ENCODE results near the gene DOCK4.

Gene DOCK4

GRCh38 chr7:111954474-111955381 is 251.5 kb downstream of the DOCK4 start:
- H3K9me3 ChIP-seq (ENCODE audit: control insufficient read depth in 1 of 2, low read length in 2 of 2) = no peaks in the 10 kb centered on the region
- no peaks in the 10 kb centered on the region for H3K36me3 ChIP-seq (ENCODE audit: control insufficient read depth in 1 of 2, insufficient read depth in 2 of 2, low read length in 2 of 2)
- H3K4me3 ChIP-seq (ENCODE audit: low read depth in 1 of 2, low read length in 2 of 2) = no peak overlapping the region
- no peaks in the 10 kb centered on the region for H3K27me3 ChIP-seq (ENCODE audit: low read depth, low read length)
- no peak overlapping the region for H3K27ac ChIP-seq (ENCODE audit: low read length)
- H3K4me1 ChIP-seq (ENCODE audit: control insufficient read depth in 1 of 2, insufficient read depth in 2 of 2, low read length in 2 of 2) = peaks cover 0 to 5% of the 10 kb centered on the region in 2 donors

GRCh38 chr7:111954056-111954455 is 252.1 kb downstream of the DOCK4 start:
- H3K27ac ChIP-seq (ENCODE audit: low read length) = no peak overlapping the region
- peaks cover 0 to 5% of the 10 kb centered on the region in 2 donors for H3K4me1 ChIP-seq (ENCODE audit: control insufficient read depth in 1 of 2, insufficient read depth in 2 of 2, low read length in 2 of 2)
- H3K27me3 ChIP-seq (ENCODE audit: low read depth, low read length) = no peaks in the 10 kb centered on the region
- H3K36me3 ChIP-seq (ENCODE audit: control insufficient read depth in 1 of 2, insufficient read depth in 2 of 2, low read length in 2 of 2) = no peaks in the 10 kb centered on the region
- H3K4me3 ChIP-seq (ENCODE audit: low read depth in 1 of 2, low read length in 2 of 2) = no peak overlapping the region
- no peaks in the 10 kb centered on the region for H3K9me3 ChIP-seq (ENCODE audit: control insufficient read depth in 1 of 2, low read length in 2 of 2)

- H3K4me1 ChIP-seq (ENCODE audit: control insufficient read depth in 1 of 2, insufficient read depth in 2 of 2, low read length in 2 of 2) = peaks cover 0 to 5% of the 10 kb centered on the region in 2 donors
- no peak overlapping the region for H3K27ac ChIP-seq (ENCODE audit: low read length)
- no peaks in the 10 kb centered on the region for H3K27me3 ChIP-seq (ENCODE audit: low read depth, low read length)
- H3K9me3 ChIP-seq (ENCODE audit: control insufficient read depth in 1 of 2, low read length in 2 of 2) = no peaks in the 10 kb centered on the region
- H3K36me3 ChIP-seq (ENCODE audit: control insufficient read depth in 1 of 2, insufficient read depth in 2 of 2, low read length in 2 of 2) = no peaks in the 10 kb centered on the region
- no peak overlapping the region for H3K4me3 ChIP-seq (ENCODE audit: low read depth in 1 of 2, low read length in 2 of 2)
Observed at GRCh38 chr7:111953611-111954010, 252.6 kb downstream of the DOCK4 start.

- H3K27me3 ChIP-seq (ENCODE audit: low read depth, low read length) = no peaks in the 10 kb centered on the region
- H3K27ac ChIP-seq (ENCODE audit: low read length) = no peak overlapping the region
- H3K36me3 ChIP-seq (ENCODE audit: control insufficient read depth in 1 of 2, insufficient read depth in 2 of 2, low read length in 2 of 2) = no peaks in the 10 kb centered on the region
- H3K4me3 ChIP-seq (ENCODE audit: low read depth in 1 of 2, low read length in 2 of 2) = no peak overlapping the region
- H3K4me1 ChIP-seq (ENCODE audit: control insufficient read depth in 1 of 2, insufficient read depth in 2 of 2, low read length in 2 of 2) = peaks cover 0 to 5% of the 10 kb centered on the region in 2 donors
- H3K9me3 ChIP-seq (ENCODE audit: control insufficient read depth in 1 of 2, low read length in 2 of 2) = no peaks in the 10 kb centered on the region
Observed at GRCh38 chr7:111952783-111953182, 253.4 kb downstream of the DOCK4 start.

- peaks cover 0 to 5% of the 10 kb centered on the region in 2 donors for H3K4me1 ChIP-seq (ENCODE audit: control insufficient read depth in 1 of 2, insufficient read depth in 2 of 2, low read length in 2 of 2)
- H3K9me3 ChIP-seq (ENCODE audit: control insufficient read depth in 1 of 2, low read length in 2 of 2) = no peaks in the 10 kb centered on the region
- no peaks in the 10 kb centered on the region for H3K36me3 ChIP-seq (ENCODE audit: control insufficient read depth in 1 of 2, insufficient read depth in 2 of 2, low read length in 2 of 2)
- H3K27ac ChIP-seq (ENCODE audit: low read length) = no peak overlapping the region
- no peaks in the 10 kb centered on the region for H3K27me3 ChIP-seq (ENCODE audit: low read depth, low read length)
- no peak overlapping the region for H3K4me3 ChIP-seq (ENCODE audit: low read depth in 1 of 2, low read length in 2 of 2)
Observed at GRCh38 chr7:111951052-111951451, 255.1 kb downstream of the DOCK4 start.

GRCh38 chr7:111942450-111943081 is 263.6 kb downstream of the DOCK4 start:
- no peak overlapping the region for H3K27ac ChIP-seq (ENCODE audit: low read length)
- H3K4me3 ChIP-seq (ENCODE audit: low read depth in 1 of 2, low read length in 2 of 2) = peak overlapping the region in 1 of 2 donors; percentile 20
- no peaks in the 10 kb centered on the region for H3K27me3 ChIP-seq (ENCODE audit: low read depth, low read length)
- H3K4me1 ChIP-seq (ENCODE audit: control insufficient read depth in 1 of 2, insufficient read depth in 2 of 2, low read length in 2 of 2) = no peaks in the 10 kb centered on the region
- peaks cover 11 to 16% of the 10 kb centered on the region in 2 donors for H3K9me3 ChIP-seq (ENCODE audit: control insufficient read depth in 1 of 2, low read length in 2 of 2)
- H3K36me3 ChIP-seq (ENCODE audit: control insufficient read depth in 1 of 2, insufficient read depth in 2 of 2, low read length in 2 of 2) = peaks cover 10 to 39% of the 10 kb centered on the region in 2 donors

- no peaks in the 10 kb centered on the region for H3K4me1 ChIP-seq (ENCODE audit: control insufficient read depth in 1 of 2, insufficient read depth in 2 of 2, low read length in 2 of 2)
- no peak overlapping the region for H3K27ac ChIP-seq (ENCODE audit: low read length)
- H3K9me3 ChIP-seq (ENCODE audit: control insufficient read depth in 1 of 2, low read length in 2 of 2) = peaks cover 4 to 5% of the 10 kb centered on the region in 2 donors
- no peak overlapping the region for H3K4me3 ChIP-seq (ENCODE audit: low read depth in 1 of 2, low read length in 2 of 2)
- no peaks in the 10 kb centered on the region for H3K27me3 ChIP-seq (ENCODE audit: low read depth, low read length)
- H3K36me3 ChIP-seq (ENCODE audit: control insufficient read depth in 1 of 2, insufficient read depth in 2 of 2, low read length in 2 of 2) = peaks cover 5 to 29% of the 10 kb centered on the region in 2 donors
Observed at GRCh38 chr7:111937163-111937562, 269.0 kb downstream of the DOCK4 start.

GRCh38 chr7:111933609-111934008 is 272.6 kb downstream of the DOCK4 start:
- H3K9me3 ChIP-seq (ENCODE audit: control insufficient read depth in 1 of 2, low read length in 2 of 2) = no peaks in the 10 kb centered on the region
- no peaks in the 10 kb centered on the region for H3K4me1 ChIP-seq (ENCODE audit: control insufficient read depth in 1 of 2, insufficient read depth in 2 of 2, low read length in 2 of 2)
- H3K27ac ChIP-seq (ENCODE audit: low read length) = no peak overlapping the region
- H3K27me3 ChIP-seq (ENCODE audit: low read depth, low read length) = no peaks in the 10 kb centered on the region
- no peak overlapping the region for H3K4me3 ChIP-seq (ENCODE audit: low read depth in 1 of 2, low read length in 2 of 2)
- H3K36me3 ChIP-seq (ENCODE audit: control insufficient read depth in 1 of 2, insufficient read depth in 2 of 2, low read length in 2 of 2) = peaks cover 5 to 20% of the 10 kb centered on the region in 2 donors

- Histone ChIP-seq H3K27me3 (ENCODE audit: low read depth, low read length) (no peaks in the 10 kb centered on the region), H3K36me3 (ENCODE audit: control insufficient read depth in 1 of 2, insufficient read depth in 2 of 2, low read length in 2 of 2) (peaks cover 0 to 16% of the 10 kb centered on the region in 2 donors), H3K4me3 (ENCODE audit: low read depth in 1 of 2, low read length in 2 of 2) (no peak overlapping the region), H3K27ac (ENCODE audit: low read length) (no peak overlapping the region), H3K9me3 (ENCODE audit: control insufficient read depth in 1 of 2, low read length in 2 of 2) (no peaks in the 10 kb centered on the region), H3K4me1 (ENCODE audit: control insufficient read depth in 1 of 2, insufficient read depth in 2 of 2, low read length in 2 of 2) (no peaks in the 10 kb centered on the region)
Observed at GRCh38 chr7:111931958-111932357, 274.2 kb downstream of the DOCK4 start.

GRCh38 chr7:111931016-111931517 is 275.1 kb downstream of the DOCK4 start:
- Histone ChIP-seq H3K4me1 (ENCODE audit: control insufficient read depth in 1 of 2, insufficient read depth in 2 of 2, low read length in 2 of 2) (no peaks in the 10 kb centered on the region), H3K36me3 (ENCODE audit: control insufficient read depth in 1 of 2, insufficient read depth in 2 of 2, low read length in 2 of 2) (peaks cover 0 to 15% of the 10 kb centered on the region in 2 donors), H3K27ac (ENCODE audit: low read length) (no peak overlapping the region), H3K9me3 (ENCODE audit: control insufficient read depth in 1 of 2, low read length in 2 of 2) (no peaks in the 10 kb centered on the region), H3K27me3 (ENCODE audit: low read depth, low read length) (no peaks in the 10 kb centered on the region), H3K4me3 (ENCODE audit: low read depth in 1 of 2, low read length in 2 of 2) (no peak overlapping the region)

GRCh38 chr7:111929264-111929663 is 276.9 kb downstream of the DOCK4 start:
- no peak overlapping the region for H3K27ac ChIP-seq (ENCODE audit: low read length)
- no peak overlapping the region for H3K4me3 ChIP-seq (ENCODE audit: low read depth in 1 of 2, low read length in 2 of 2)
- H3K9me3 ChIP-seq (ENCODE audit: control insufficient read depth in 1 of 2, low read length in 2 of 2) = no peaks in the 10 kb centered on the region
- no peaks in the 10 kb centered on the region for H3K4me1 ChIP-seq (ENCODE audit: control insufficient read depth in 1 of 2, insufficient read depth in 2 of 2, low read length in 2 of 2)
- H3K27me3 ChIP-seq (ENCODE audit: low read depth, low read length) = no peaks in the 10 kb centered on the region
- H3K36me3 ChIP-seq (ENCODE audit: control insufficient read depth in 1 of 2, insufficient read depth in 2 of 2, low read length in 2 of 2) = peaks cover 0 to 6% of the 10 kb centered on the region in 2 donors

Measured in muscle layer of duodenum (tissue), 2 donors.